HepG2 (cell line): ENCODE results near the gene EIF4G3. TPM values are rescaled to one million over a fixed set of nuclear protein-coding genes. Genes with fewer than 3 reads are reported as not detected.

Experiments
- ATF7-NPFF ChIP-seq: sonication (generic); formaldehyde crosslinking; IDR thresholded peaks from 2 replicates; pipeline ENCODE4 v1.8.1; 2023; ENCODE audit warnings: mild to moderate bottlenecking, low read depth, missing genetic modification reagents, moderate library complexity
- IKZF4 ChIP-seq: sonication (generic); formaldehyde crosslinking; IDR thresholded peaks from 2 replicates; pipeline ENCODE4 v1.5.1; 2020; ENCODE audit warnings: borderline replicate concordance, mild to moderate bottlenecking, low read depth, missing genetic modification reagents; ENCODE audit errors: not compliant biosample characterization
- POGZ ChIP-seq: sonication (generic); formaldehyde crosslinking; IDR thresholded peaks from 2 replicates; pipeline ENCODE4 v1.4.0; 2020; ENCODE audit warnings: mild to moderate bottlenecking, missing genetic modification reagents
- POLR2A ChIP-seq, 2 experiments: IDR thresholded peaks; 2 replicates each; pipeline ENCODE4 v1.6.1; 2011; ENCODE audit warnings: low read depth in 2 of 2, low read length in 2 of 2, mild to moderate bottlenecking in 1 of 2, moderate library complexity in 1 of 2; ENCODE audit not compliant: insufficient read depth in 1 of 2
- RARA ChIP-seq: IDR thresholded peaks from 2 replicates; pipeline ENCODE4 v1.6.1; 2016; ENCODE audit warnings: missing genetic modification reagents, missing compliant biosample characterization
- REST ChIP-seq, 2 experiments: IDR thresholded peaks; 2 replicates each; pipeline ENCODE4 v1.6.1; 2011 to 2012; ENCODE audit warnings: low read length in 2 of 2, borderline replicate concordance in 1 of 2, low read depth in 1 of 2, mild to moderate bottlenecking in 1 of 2, moderate library complexity in 1 of 2
- RORA ChIP-seq: sonication (generic); formaldehyde crosslinking; IDR thresholded peaks from 2 replicates; pipeline ENCODE4 v1.5.0; 2020; ENCODE audit warnings: mild to moderate bottlenecking, missing genetic modification reagents, moderate library complexity
- SRY ChIP-seq: sonication (generic); formaldehyde crosslinking; IDR thresholded peaks from 2 replicates; pipeline ENCODE4 v1.8.0; 2022; ENCODE audit warnings: mild to moderate bottlenecking, missing genetic modification reagents
- YY1 ChIP-seq: IDR thresholded peaks from 2 replicates; pipeline ENCODE4 v1.6.1; 2011; ENCODE audit warnings: low read length, low read depth, moderate library complexity, mild to moderate bottlenecking; ENCODE audit not compliant: insufficient read depth, insufficient replicate concordance
- ZBTB33 ChIP-seq: sonication (generic); formaldehyde crosslinking; IDR thresholded peaks from 2 replicates; pipeline ENCODE4 v1.4.0; 2020; ENCODE audit warnings: missing genetic modification reagents
- ZNF207 ChIP-seq: fragments of 450-650 bp; IDR thresholded peaks from 2 replicates; pipeline ENCODE4 v1.6.1; 2016; ENCODE audit warnings: antibody characterized with exemption, borderline replicate concordance
- ZNF274 ChIP-seq: sonication (generic); formaldehyde crosslinking; IDR thresholded peaks from 2 replicates; pipeline ENCODE4 v1.5.1; 2020; ENCODE audit warnings: mild to moderate bottlenecking, missing genetic modification reagents
- ZNF30 ChIP-seq: sonication (generic); formaldehyde crosslinking; IDR thresholded peaks from 2 replicates; pipeline ENCODE4 v1.5.0; 2020; ENCODE audit warnings: mild to moderate bottlenecking, missing genetic modification reagents
- ZNF383 ChIP-seq: sonication (generic); formaldehyde crosslinking; IDR thresholded peaks from 2 replicates; pipeline ENCODE4 v1.4.0; 2020; ENCODE audit warnings: missing genetic modification reagents, mild to moderate bottlenecking, borderline replicate concordance
- ZNF513 ChIP-seq: sonication (generic); formaldehyde crosslinking; conservative IDR thresholded peaks from 2 replicates; pipeline ENCODE4 v1.5.0; 2020; ENCODE audit warnings: missing genetic modification reagents
- ZNF530 ChIP-seq: sonication (generic); formaldehyde crosslinking; IDR thresholded peaks from 2 replicates; pipeline ENCODE4 v1.5.0; 2020; ENCODE audit warnings: low read depth, mild to moderate bottlenecking, missing genetic modification reagents
- ZNF569 ChIP-seq: sonication (generic); formaldehyde crosslinking; IDR thresholded peaks from 2 replicates; pipeline ENCODE4 v1.5.0; 2020; ENCODE audit warnings: mild to moderate bottlenecking, missing genetic modification reagents, moderate library complexity, borderline replicate concordance
- ZNF598 ChIP-seq: sonication (generic); formaldehyde crosslinking; IDR thresholded peaks from 2 replicates; pipeline ENCODE4 v1.5.1; 2020; ENCODE audit warnings: mild to moderate bottlenecking, missing genetic modification reagents, borderline replicate concordance
- ZNF670 ChIP-seq: sonication (generic); formaldehyde crosslinking; IDR thresholded peaks from 2 replicates; pipeline ENCODE4 v1.8.0; 2022; ENCODE audit warnings: mild to moderate bottlenecking, missing genetic modification reagents, borderline replicate concordance
- polyA plus RNA-seq, 8 experiments: library from polyadenylated mRNA; depleted of rRNA in 3 of 8; stranded (reverse) in 7 of 8; unstranded in 1 of 8; fragments of >200 nt; fragmentation: Illumina TruSeq in 4 of 8; extraction: Trizol in 4 of 8; gene quantifications; 2 replicates each; pipeline versions ENCODE4 v1.2.1 to v1.2.3, GENCODE V29; 2011 to 2016; ENCODE audit warnings: low read depth in 4 of 8, missing spikeins in 1 of 8, mixed read lengths in 1 of 8; ENCODE audit not compliant: insufficient read depth in 1 of 8
- total RNA-seq, 5 experiments: library from RNA; depleted of rRNA; stranded (reverse); fragments of >200 nt; fragmentation: Illumina TruSeq; extraction: Trizol; gene quantifications; 2 replicates each; pipeline ENCODE4 v1.2.3, GENCODE V29; 2016; ENCODE audit warnings: low read depth in 1 of 5

The EIF4G3 gene
- total and polyA plus RNA-seq, 2 of the 13 experiments (the other 11 are each of a cell fraction or from before 2014, with no cell fraction given): 22.2 to 27.6 TPM

- TF ChIP-seq ZNF513 (no peak), ZNF598 (no peak), ZNF670 (CRISPR knock-in tag) (no peak), ZNF30 (CRISPR knock-in tag) (no peak), ZBTB33 (CRISPR knock-in tag) (peak; percentile 96), RORA (CRISPR knock-in tag) (no peak), ZNF274 (no peak), POLR2A (IDR thresholded peaks at IDR 0.05; ENCODE audit: insufficient read depth in 1 of 2, low read depth in 2 of 2, low read length in 2 of 2) (no peak), IKZF4 (CRISPR knock-in tag) (no peak), POGZ (peak; percentile 74), ZNF207 (no peak), YY1 (peak; percentile 44), REST (IDR thresholded peaks at IDR 0.05; ENCODE audit: borderline replicate concordance in 1 of 2, low read depth in 1 of 2, low read length in 2 of 2) (no peak), SRY (no peak), ZNF569 (no peak), ZNF530 (CRISPR knock-in tag) (no peak), RARA (CRISPR knock-in tag) (peak; percentile 67), ATF7-NPFF (no peak), ZNF383 (CRISPR knock-in tag) (no peak)
Measured at GRCh38 chr1:21126324-21126723, 50.4 kb downstream of the EIF4G3 start (continued).
